ENCODE data around the gene CRYBB1. TPM values are rescaled to one million over a fixed set of nuclear protein-coding genes. Genes with fewer than 3 reads are reported as not detected.
A peak's percentile ranks its signal among the peaks of the same experiment; 100 is the strongest.

Gene CRYBB1
- total RNA-seq, 1 donor from 2014 or later = not detected

- no peak for DNase-seq
These were observed 15.7 kb downstream of the CRYBB1 start for GRCh38 chr22:26602127-26602526.

GRCh38 chr22:26601726-26602125 lies 16.1 kb downstream of the CRYBB1 start:
- no peak for DNase-seq

- DNase-seq = no peak
These were observed 18.3 kb downstream of the CRYBB1 start for GRCh38 chr22:26599505-26599904.

GRCh38 chr22:26597480-26597879 lies 20.3 kb downstream of the CRYBB1 start:
- no peak for DNase-seq

- no peak for DNase-seq
These were observed 20.8 kb downstream of the CRYBB1 start for GRCh38 chr22:26597026-26597425.

GRCh38 chr22:26593763-26594162 lies 24.1 kb downstream of the CRYBB1 start:
- no peak for DNase-seq

GRCh38 chr22:26592421-26592891 lies 25.4 kb downstream of the CRYBB1 start:
- no peak for DNase-seq

- DNase-seq = peak; percentile 82
These were observed 27.7 kb downstream of the CRYBB1 start, which contains the start of gene TPST2 for GRCh38 chr22:26589845-26590736. TSS of gene TPST2 (minus strand) at chr22:26590132. CDS start at chr22:26541630, 48,502 bp downstream.

- peak; percentile 43 for DNase-seq
These were observed 28.4 kb downstream of the CRYBB1 start for GRCh38 chr22:26589367-26589844.

GRCh38 chr22:26588729-26589366 lies 29.0 kb downstream of the CRYBB1 start:
- no peak for DNase-seq

- no peak for DNase-seq
These were observed 29.7 kb downstream of the CRYBB1 start for GRCh38 chr22:26587991-26588613.

- peak; percentile 92 for DNase-seq
These were observed 31.1 kb downstream of the CRYBB1 start for GRCh38 chr22:26586556-26587325.

GRCh38 chr22:26585104-26585790 lies 32.6 kb downstream of the CRYBB1 start:
- DNase-seq = peak; percentile 60

GRCh38 chr22:26584010-26584409 lies 33.8 kb downstream of the CRYBB1 start:
- DNase-seq = no peak

GRCh38 chr22:26581633-26582168 lies 36.1 kb downstream of the CRYBB1 start:
- DNase-seq = no peak

- no peak for DNase-seq
These were observed 36.8 kb downstream of the CRYBB1 start for GRCh38 chr22:26581026-26581425.

GRCh38 chr22:26580240-26580962 lies 37.4 kb downstream of the CRYBB1 start:
- no peak for DNase-seq

GRCh38 chr22:26579331-26579886 lies 38.4 kb downstream of the CRYBB1 start:
- DNase-seq = no peak

- DNase-seq = no peak
These were observed 40.7 kb downstream of the CRYBB1 start for GRCh38 chr22:26577081-26577480.

GRCh38 chr22:26576026-26576680 lies 41.7 kb downstream of the CRYBB1 start:
- peak; percentile 63 for DNase-seq
